SU-DHL-6 (cell line): ENCODE results near the gene ANO2.

Experiments
- H2AFZ ChIP-seq: fragments of 200-600 bp; sonication (generic); 2 replicates; pipeline ENCODE4 v1.6.1; 2014; ENCODE audit warnings: low read depth, mild to moderate bottlenecking, moderate library complexity, mixed read lengths, antibody characterized with exemption, low read length; ENCODE audit not compliant: severe bottlenecking
- H3F3A ChIP-seq: fragments of 200-600 bp; shearing (Covaris generic); 2 replicates; pipeline ENCODE4 v1.6.0; 2016; ENCODE audit warnings: antibody characterized with exemption, mild to moderate bottlenecking; ENCODE audit not compliant: insufficient read depth
- H3K27ac ChIP-seq: fragments of 200-600 bp; sonication (generic); 2 replicates; pipeline ENCODE4 v1.5.1; 2016; ENCODE audit warnings: low read depth, mild to moderate bottlenecking, low read length, moderate library complexity, mixed read lengths
- H3K27me3 ChIP-seq: fragments of 200-600 bp; sonication (generic), shearing (Covaris generic); 2 replicates; pipeline ENCODE4 v1.6.0; 2014; ENCODE audit warnings: mild to moderate bottlenecking, low read length
- H3K36me3 ChIP-seq: fragments of 200-600 bp; sonication (generic); 2 replicates; pipeline ENCODE4 v1.6.1; 2014; ENCODE audit warnings: mild to moderate bottlenecking, low read length, mixed read lengths
- H3K4me2 ChIP-seq: fragments of 300-600, 200-600 bp; shearing (Covaris generic), sonication (generic); 2 replicates; pipeline ENCODE4 v1.6.0; 2014; ENCODE audit warnings: low read length, low read depth, mild to moderate bottlenecking; ENCODE audit not compliant: poor library complexity, severe bottlenecking
- H3K4me3 ChIP-seq: fragments of 200-600 bp; sonication (generic); 2 replicates; pipeline ENCODE4 v1.5.1; 2014; ENCODE audit warnings: antibody characterized with exemption, low read length, mild to moderate bottlenecking, mixed read lengths; ENCODE audit not compliant: insufficient read depth, poor library complexity, severe bottlenecking
- H3K79me2 ChIP-seq: fragments of 200-600 bp; sonication (generic); 2 replicates; pipeline ENCODE4 v1.6.1; 2014; ENCODE audit warnings: mild to moderate bottlenecking, low read length, moderate library complexity; ENCODE audit not compliant: insufficient read depth
- H3K9ac ChIP-seq: fragments of 200-600 bp; sonication (generic); 2 replicates; pipeline ENCODE4 v1.7.0; 2014; ENCODE audit warnings: mild to moderate bottlenecking, low read length
- H3K9me2 ChIP-seq: fragments of 200-600 bp; sonication (generic); replicated peaks from 2 replicates; pipeline ENCODE4 v1.6.1; 2014; ENCODE audit warnings: low read length; ENCODE audit not compliant: insufficient read depth
- H3K9me3 ChIP-seq: fragments of 200-600 bp; sonication (generic); 2 replicates; pipeline ENCODE4 v1.6.1; 2014; ENCODE audit warnings: low read length, mixed read lengths; ENCODE audit not compliant: insufficient read depth
- H4K20me1 ChIP-seq: fragments of 200-600 bp; sonication (generic); 2 replicates; pipeline ENCODE4 v1.6.1; 2014; ENCODE audit warnings: low read depth, mild to moderate bottlenecking, antibody characterized with exemption, low read length, moderate library complexity, mixed read lengths
- EZH2phosphoT487 ChIP-seq: fragments of 200-600 bp; sonication (generic), shearing (Covaris generic); conservative IDR thresholded peaks from 2 replicates; pipeline ENCODE4 v1.6.1; 2018; ENCODE audit warnings: mild to moderate bottlenecking, antibody characterized with exemption, low read length, moderate library complexity, mixed read lengths
- TF ChIP-seq, protein P1 (sequence below): fragments of 200-600 bp; sonication (generic); IDR thresholded peaks from one replicate; pipeline ENCODE4 v1.5.1; 2017; ENCODE audit warnings: antibody characterized with exemption, mild to moderate bottlenecking, low read length, moderate library complexity; ENCODE audit not compliant: insufficient read depth, poor library complexity, severe bottlenecking

ANO2 gene

GRCh38 chr12:5587711-5588121 is 357.3 kb downstream of the ANO2 start:
- no peaks in the 10 kb centered on the region for H3K9me3 ChIP-seq
- H3K27me3 ChIP-seq = no peaks in the 10 kb centered on the region
- no peaks in the 10 kb centered on the region for H3K9me2 ChIP-seq
- H3K9ac ChIP-seq = no peak overlapping the region
- no peak overlapping the region for H3K4me3 ChIP-seq
- H3K27ac ChIP-seq = no peak overlapping the region
- H3K79me2 ChIP-seq = no peaks in the 10 kb centered on the region
- no peak overlapping the region for H3K4me2 ChIP-seq
- H3K36me3 ChIP-seq = no peaks in the 10 kb centered on the region
- H2AFZ ChIP-seq = no peak overlapping the region
- no peak for TF ChIP-seq EZH2phosphoT487
- TF ChIP-seq, protein P1, sequence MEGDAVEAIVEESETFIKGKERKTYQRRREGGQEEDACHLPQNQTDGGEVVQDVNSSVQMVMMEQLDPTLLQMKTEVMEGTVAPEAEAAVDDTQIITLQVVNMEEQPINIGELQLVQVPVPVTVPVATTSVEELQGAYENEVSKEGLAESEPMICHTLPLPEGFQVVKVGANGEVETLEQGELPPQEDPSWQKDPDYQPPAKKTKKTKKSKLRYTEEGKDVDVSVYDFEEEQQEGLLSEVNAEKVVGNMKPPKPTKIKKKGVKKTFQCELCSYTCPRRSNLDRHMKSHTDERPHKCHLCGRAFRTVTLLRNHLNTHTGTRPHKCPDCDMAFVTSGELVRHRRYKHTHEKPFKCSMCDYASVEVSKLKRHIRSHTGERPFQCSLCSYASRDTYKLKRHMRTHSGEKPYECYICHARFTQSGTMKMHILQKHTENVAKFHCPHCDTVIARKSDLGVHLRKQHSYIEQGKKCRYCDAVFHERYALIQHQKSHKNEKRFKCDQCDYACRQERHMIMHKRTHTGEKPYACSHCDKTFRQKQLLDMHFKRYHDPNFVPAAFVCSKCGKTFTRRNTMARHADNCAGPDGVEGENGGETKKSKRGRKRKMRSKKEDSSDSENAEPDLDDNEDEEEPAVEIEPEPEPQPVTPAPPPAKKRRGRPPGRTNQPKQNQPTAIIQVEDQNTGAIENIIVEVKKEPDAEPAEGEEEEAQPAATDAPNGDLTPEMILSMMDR = no peak
- no peaks in the 10 kb centered on the region for H3F3A ChIP-seq
- no peaks in the 10 kb centered on the region for H4K20me1 ChIP-seq

GRCh38 chr12:5586201-5586600 is 358.9 kb downstream of the ANO2 start:
- Histone ChIP-seq H3K9me2 (no peaks in the 10 kb centered on the region), H3K27me3 (no peaks in the 10 kb centered on the region), H3K27ac (no peak overlapping the region), H3K4me3 (no peak overlapping the region), H3F3A (no peaks in the 10 kb centered on the region), H2AFZ (no peak overlapping the region), H3K9ac (no peak overlapping the region), H4K20me1 (no peaks in the 10 kb centered on the region), H3K79me2 (no peaks in the 10 kb centered on the region), H3K36me3 (no peaks in the 10 kb centered on the region), H3K9me3 (no peaks in the 10 kb centered on the region), H3K4me2 (no peak overlapping the region)
- TF ChIP-seq, protein P1 = no peak
- no peak for TF ChIP-seq EZH2phosphoT487

DNA sequence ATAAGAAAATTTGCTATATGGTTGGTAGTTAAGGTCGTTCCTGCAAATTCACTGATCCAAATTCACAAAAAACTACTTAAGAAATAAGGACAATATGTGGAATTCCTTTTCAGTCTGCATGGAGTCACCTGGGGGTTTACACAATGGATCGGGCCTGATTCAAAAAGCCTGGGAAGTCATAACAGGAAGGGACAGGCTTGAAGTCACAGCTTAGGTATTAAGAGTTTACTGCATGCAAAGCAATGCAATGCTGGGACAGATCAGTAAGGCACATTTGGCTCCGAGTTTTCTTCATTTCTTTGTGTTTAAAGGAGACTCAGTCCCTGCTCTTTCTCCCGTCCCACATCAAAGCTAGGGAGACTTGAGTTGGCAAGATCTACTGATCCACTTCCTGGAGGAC is 359.9 kb downstream of the ANO2 start:
- Histone ChIP-seq H3K79me2 (no peaks in the 10 kb centered on the region), H3K9ac (no peak overlapping the region), H3K4me3 (no peak overlapping the region), H3K36me3 (no peaks in the 10 kb centered on the region), H3F3A (no peaks in the 10 kb centered on the region), H3K27ac (no peak overlapping the region), H3K27me3 (no peaks in the 10 kb centered on the region), H3K9me3 (no peaks in the 10 kb centered on the region), H4K20me1 (no peaks in the 10 kb centered on the region), H3K4me2 (no peak overlapping the region), H3K9me2 (no peaks in the 10 kb centered on the region), H2AFZ (no peak overlapping the region)
- TF ChIP-seq, protein P1 = no peak
- TF ChIP-seq EZH2phosphoT487 = no peak
